ENCODE data around the gene BMP8A.

DNA sequence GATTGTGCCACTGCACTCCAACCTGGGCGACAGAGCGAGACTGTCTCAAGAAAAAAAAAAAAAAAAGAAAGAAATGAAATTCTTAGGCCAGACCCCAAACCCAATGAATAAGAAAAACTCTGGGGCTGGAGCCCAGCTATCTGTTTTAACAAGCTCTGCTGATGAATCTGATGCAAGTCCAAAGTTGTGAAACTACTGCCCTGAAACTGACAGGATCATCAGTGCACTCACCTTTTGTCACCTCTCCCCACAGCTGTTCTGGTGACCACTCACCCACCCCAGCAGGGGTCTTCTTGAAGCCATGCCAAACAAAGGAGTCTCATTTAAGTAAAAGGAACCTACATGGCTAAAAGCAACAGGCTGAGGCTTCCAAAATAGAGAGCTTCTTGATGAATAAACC lies 76.8 kb downstream of the BMP8A start:
- TF ChIP-seq, protein P1, sequence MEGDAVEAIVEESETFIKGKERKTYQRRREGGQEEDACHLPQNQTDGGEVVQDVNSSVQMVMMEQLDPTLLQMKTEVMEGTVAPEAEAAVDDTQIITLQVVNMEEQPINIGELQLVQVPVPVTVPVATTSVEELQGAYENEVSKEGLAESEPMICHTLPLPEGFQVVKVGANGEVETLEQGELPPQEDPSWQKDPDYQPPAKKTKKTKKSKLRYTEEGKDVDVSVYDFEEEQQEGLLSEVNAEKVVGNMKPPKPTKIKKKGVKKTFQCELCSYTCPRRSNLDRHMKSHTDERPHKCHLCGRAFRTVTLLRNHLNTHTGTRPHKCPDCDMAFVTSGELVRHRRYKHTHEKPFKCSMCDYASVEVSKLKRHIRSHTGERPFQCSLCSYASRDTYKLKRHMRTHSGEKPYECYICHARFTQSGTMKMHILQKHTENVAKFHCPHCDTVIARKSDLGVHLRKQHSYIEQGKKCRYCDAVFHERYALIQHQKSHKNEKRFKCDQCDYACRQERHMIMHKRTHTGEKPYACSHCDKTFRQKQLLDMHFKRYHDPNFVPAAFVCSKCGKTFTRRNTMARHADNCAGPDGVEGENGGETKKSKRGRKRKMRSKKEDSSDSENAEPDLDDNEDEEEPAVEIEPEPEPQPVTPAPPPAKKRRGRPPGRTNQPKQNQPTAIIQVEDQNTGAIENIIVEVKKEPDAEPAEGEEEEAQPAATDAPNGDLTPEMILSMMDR (conservative IDR thresholded peaks at IDR 0.05; ENCODE audit: low read length), result no peak
- no peak for TF ChIP-seq EZH2phosphoT487 (IDR thresholded peaks at IDR 0.05; ENCODE audit: borderline replicate concordance)
